HG02763 (cell line): ENCODE measurements around the gene LAMA5.

Experiments
- ATAC-seq: cut with Tn5 transposase; IDR thresholded peaks from one replicate; pipeline ENCODE4 v1.9.1; 2021; ENCODE audit warnings: mild to moderate bottlenecking, moderate library complexity; ENCODE audit not compliant: unreplicated experiment

Gene LAMA5

GRCh38 chr20:62404112-62404665 is 37.1 kb upstream of the LAMA5 start:
- ATAC-seq = no peak

- ATAC-seq = no peak
Observed at GRCh38 chr20:62403331-62403730, 36.2 kb upstream of the LAMA5 start.

- ATAC-seq = no peak
Observed at GRCh38 chr20:62402456-62403150, 35.5 kb upstream of the LAMA5 start.

- no peak for ATAC-seq
Observed at GRCh38 chr20:62401331-62401779, 34.2 kb upstream of the LAMA5 start.

- ATAC-seq = no peak
Observed at GRCh38 chr20:62400541-62400940, 33.4 kb upstream of the LAMA5 start.

- ATAC-seq = no peak
Observed at GRCh38 chr20:62400021-62400420, 32.9 kb upstream of the LAMA5 start.

- ATAC-seq = no peak
Observed at GRCh38 chr20:62398120-62398821, 31.2 kb upstream of the LAMA5 start.

GRCh38 chr20:62396367-62397239 is 29.5 kb upstream of the LAMA5 start:
- no peak for ATAC-seq

GRCh38 chr20:62395311-62396242 is 28.5 kb upstream of the LAMA5 start:
- no peak for ATAC-seq

- no peak for ATAC-seq
Observed at GRCh38 chr20:62394248-62395245, 27.4 kb upstream of the LAMA5 start.

- ATAC-seq = no peak
Observed at GRCh38 chr20:62393830-62394229, 26.7 kb upstream of the LAMA5 start.

- no peak for ATAC-seq
Observed at GRCh38 chr20:62393335-62393665, 26.2 kb upstream of the LAMA5 start.

GRCh38 chr20:62392621-62393334 is 25.7 kb upstream of the LAMA5 start:
- no peak for ATAC-seq

GRCh38 chr20:62392077-62392418 is 24.9 kb upstream of the LAMA5 start:
- no peak for ATAC-seq

GRCh38 chr20:62391165-62392076 is 24.3 kb upstream of the LAMA5 start:
- no peak for ATAC-seq

GRCh38 chr20:62390317-62391164 is 23.4 kb upstream of the LAMA5 start:
- ATAC-seq = no peak
